Loucy (cell line): ENCODE results near the gene GLI1.
"Not testable (repeated sequence)": the region's sequence is repeated elsewhere in the genome, so short reads cannot be mapped to it uniquely, and the experiment has no call there.

Source experiments
- H2AFZ ChIP-seq: fragments of 200-600 bp; sonication (generic); 2 replicates; pipeline ENCODE4 v1.6.0; 2016; ENCODE audit warnings: antibody characterized with exemption, mild to moderate bottlenecking, low read length, moderate library complexity
- H3F3A ChIP-seq: fragments of 200-600 bp; 2 replicates; pipeline ENCODE4 v1.6.0; 2016; ENCODE audit warnings: antibody characterized with exemption, low read depth, mild to moderate bottlenecking
- H3K27me3 ChIP-seq: fragments of 200-600 bp; sonication (generic); 2 replicates; pipeline ENCODE4 v1.6.1; 2014; ENCODE audit warnings: low read length, mild to moderate bottlenecking; ENCODE audit not compliant: insufficient read depth, poor library complexity, severe bottlenecking
- H3K36me3 ChIP-seq: fragments of 200-600 bp; sonication (generic); 2 replicates; pipeline ENCODE4 v1.6.1; 2016; ENCODE audit warnings: low read length; ENCODE audit not compliant: insufficient read depth
- H3K4me1 ChIP-seq: fragments of 200-600 bp; sonication (generic); 2 replicates; pipeline ENCODE4 v1.5.1; 2014; ENCODE audit warnings: low read length, mild to moderate bottlenecking; ENCODE audit not compliant: insufficient read depth, poor library complexity, severe bottlenecking
- H3K4me2 ChIP-seq: fragments of 200-600 bp; sonication (generic); 2 replicates; pipeline ENCODE4 v1.6.0; 2014; ENCODE audit warnings: antibody characterized with exemption, low read length, low read depth, mild to moderate bottlenecking; ENCODE audit not compliant: poor library complexity, severe bottlenecking
- H3K4me3 ChIP-seq: fragments of 200-600 bp; sonication (generic); 2 replicates; pipeline ENCODE4 v1.5.1; 2014; ENCODE audit warnings: low read length, mild to moderate bottlenecking, mixed read lengths; ENCODE audit not compliant: poor library complexity, severe bottlenecking
- H3K79me2 ChIP-seq: fragments of 200-600 bp; sonication (generic); 2 replicates; pipeline ENCODE4 v1.6.1; 2014; ENCODE audit warnings: low read length; ENCODE audit not compliant: insufficient read depth
- H3K9ac ChIP-seq: fragments of 200-600 bp; sonication (generic); 2 replicates; pipeline ENCODE4 v1.6.0; 2014; ENCODE audit warnings: mild to moderate bottlenecking, low read depth, low read length, moderate library complexity; ENCODE audit not compliant: poor library complexity, severe bottlenecking
- H3K9me2 ChIP-seq: fragments of 200-600 bp; sonication (generic); replicated peaks from 2 replicates; pipeline ENCODE4 v1.6.1; 2016; ENCODE audit warnings: low read depth, low read length, mixed read lengths
- H3K9me3 ChIP-seq: fragments of 200-600 bp; sonication (generic); 2 replicates; pipeline ENCODE4 v1.6.1; 2014; ENCODE audit warnings: mild to moderate bottlenecking, antibody characterized with exemption, low read length, low read depth; ENCODE audit not compliant: insufficient read depth
- H4K20me1 ChIP-seq: fragments of 200-600 bp; sonication (generic); 2 replicates; pipeline ENCODE4 v1.6.0; 2014; ENCODE audit warnings: antibody characterized with exemption, low read length, mild to moderate bottlenecking; ENCODE audit not compliant: insufficient read depth, poor library complexity, severe bottlenecking
- EZH2phosphoT487 ChIP-seq: fragments of 200-600 bp; IDR thresholded peaks from 2 replicates; pipeline ENCODE4 v1.6.1; 2018; ENCODE audit warnings: antibody characterized with exemption, mild to moderate bottlenecking, moderate library complexity, borderline replicate concordance
- TF ChIP-seq, protein P1 (sequence below): fragments of 200-600 bp; sonication (generic); conservative IDR thresholded peaks from 2 replicates; pipeline ENCODE4 v1.5.1; 2014; ENCODE audit warnings: mild to moderate bottlenecking, antibody characterized with exemption, low read length

GLI1 gene

GRCh38 chr12:57420482-57420881, 39.1 kb upstream of the GLI1 start:
- Histone ChIP-seq H3F3A (no peaks in the 10 kb centered on the region), H3K9ac (no peak overlapping the region), H4K20me1 (no peaks in the 10 kb centered on the region), H3K27me3 (no peaks in the 10 kb centered on the region), H3K9me2 (no peaks in the 10 kb centered on the region), H3K4me3 (no peak overlapping the region), H3K36me3 (no peaks in the 10 kb centered on the region), H3K9me3 (no peaks in the 10 kb centered on the region), H2AFZ (no peak overlapping the region), H3K4me1 (no peaks in the 10 kb centered on the region), H3K4me2 (no peak overlapping the region), H3K79me2 (peaks cover 4% of the 10 kb centered on the region; the same call in 1 of the 2 replicates)
- TF ChIP-seq, protein P1, sequence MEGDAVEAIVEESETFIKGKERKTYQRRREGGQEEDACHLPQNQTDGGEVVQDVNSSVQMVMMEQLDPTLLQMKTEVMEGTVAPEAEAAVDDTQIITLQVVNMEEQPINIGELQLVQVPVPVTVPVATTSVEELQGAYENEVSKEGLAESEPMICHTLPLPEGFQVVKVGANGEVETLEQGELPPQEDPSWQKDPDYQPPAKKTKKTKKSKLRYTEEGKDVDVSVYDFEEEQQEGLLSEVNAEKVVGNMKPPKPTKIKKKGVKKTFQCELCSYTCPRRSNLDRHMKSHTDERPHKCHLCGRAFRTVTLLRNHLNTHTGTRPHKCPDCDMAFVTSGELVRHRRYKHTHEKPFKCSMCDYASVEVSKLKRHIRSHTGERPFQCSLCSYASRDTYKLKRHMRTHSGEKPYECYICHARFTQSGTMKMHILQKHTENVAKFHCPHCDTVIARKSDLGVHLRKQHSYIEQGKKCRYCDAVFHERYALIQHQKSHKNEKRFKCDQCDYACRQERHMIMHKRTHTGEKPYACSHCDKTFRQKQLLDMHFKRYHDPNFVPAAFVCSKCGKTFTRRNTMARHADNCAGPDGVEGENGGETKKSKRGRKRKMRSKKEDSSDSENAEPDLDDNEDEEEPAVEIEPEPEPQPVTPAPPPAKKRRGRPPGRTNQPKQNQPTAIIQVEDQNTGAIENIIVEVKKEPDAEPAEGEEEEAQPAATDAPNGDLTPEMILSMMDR, result no peak
- TF ChIP-seq EZH2phosphoT487, result no peak

DNA sequence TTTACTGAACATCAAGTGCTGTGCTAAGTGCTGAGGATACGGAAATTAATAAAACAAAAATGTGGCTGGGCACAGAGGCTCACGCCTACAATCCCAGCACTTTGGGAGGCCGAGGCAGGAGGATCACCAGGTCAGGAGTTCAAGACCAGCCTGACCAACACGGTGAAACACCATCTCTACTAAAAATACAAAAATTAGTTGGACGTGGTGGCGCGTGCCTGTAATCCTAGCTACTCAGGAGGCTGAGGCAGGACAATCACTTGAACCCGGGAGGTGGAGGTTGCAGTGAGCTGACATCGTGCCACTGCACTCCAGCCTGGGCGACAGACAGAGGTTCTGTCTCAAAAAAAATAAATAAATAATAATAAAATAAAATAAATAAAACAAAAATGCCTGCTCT, 32.6 kb upstream of the GLI1 start:
- Histone ChIP-seq H3K79me2 (peaks cover 34% of the 10 kb centered on the region), H3K4me1 (peaks cover 21% of the 10 kb centered on the region)
- not testable (repeated sequence) for H3K9me3 ChIP-seq, H3K27me3 ChIP-seq, H3K4me3 ChIP-seq, H3K9ac ChIP-seq, H3K36me3 ChIP-seq, H3K9me2 ChIP-seq, H3F3A ChIP-seq, H2AFZ ChIP-seq, H4K20me1 ChIP-seq, H3K4me2 ChIP-seq

- TF ChIP-seq EZH2phosphoT487, result no peak
- H3K4me2 ChIP-seq, result peak overlapping the region; percentile 96
- H3K9me3 ChIP-seq, result no peaks in the 10 kb centered on the region
- peak overlapping the region; percentile 95 for H3K9ac ChIP-seq
- no peak overlapping the region for H2AFZ ChIP-seq
- H3K27me3 ChIP-seq, result no peaks in the 10 kb centered on the region
- H4K20me1 ChIP-seq, result peaks cover 5% of the 10 kb centered on the region
- H3K4me1 ChIP-seq, result peaks cover 25% of the 10 kb centered on the region
- peak overlapping the region; percentile 84 for H3K4me3 ChIP-seq
- H3K36me3 ChIP-seq, result no peaks in the 10 kb centered on the region
- peaks cover 33% of the 10 kb centered on the region for H3K79me2 ChIP-seq
- peaks cover 2% of the 10 kb centered on the region; the same call in 1 of the 2 replicates for H3F3A ChIP-seq
- no peaks in the 10 kb centered on the region for H3K9me2 ChIP-seq
Measured at GRCh38 chr12:57428965-57429364, 30.6 kb upstream of the GLI1 start.

GRCh38 chr12:57429473-57430111, 30.0 kb upstream of the GLI1 start:
- Histone ChIP-seq H3F3A (peaks cover 2% of the 10 kb centered on the region; the same call in 1 of the 2 replicates), H3K79me2 (peaks cover 33% of the 10 kb centered on the region), H3K36me3 (no peaks in the 10 kb centered on the region), H3K9me3 (no peaks in the 10 kb centered on the region), H2AFZ (peak overlapping the region; percentile 62; the same call in 1 of the 2 replicates), H3K4me3 (peak overlapping the region; percentile 84), H4K20me1 (peaks cover 5% of the 10 kb centered on the region), H3K27me3 (no peaks in the 10 kb centered on the region), H3K9ac (peak overlapping the region; percentile 95), H3K4me2 (peak overlapping the region; percentile 96), H3K4me1 (peaks cover 27% of the 10 kb centered on the region), H3K9me2 (no peaks in the 10 kb centered on the region)
- TF ChIP-seq EZH2phosphoT487, result no peak
- TF ChIP-seq, protein P1, result no peak
